GM12878 (cell line): Measurements from ENCODE around the gene MIOS. TPM values are rescaled to one million over a fixed set of nuclear protein-coding genes. Genes with fewer than 3 reads are reported as not detected.

Source experiments
- ATF7 ChIP-seq: fragments of 450-650 bp; IDR thresholded peaks from 2 replicates; pipeline ENCODE4 v1.6.1; 2016; ENCODE audit warnings: low read depth, mild to moderate bottlenecking
- BRCA1 ChIP-seq: IDR thresholded peaks from 2 replicates; pipeline ENCODE4 v1.6.1; 2011; ENCODE audit warnings: low read depth, low read length, improper control_type of control experiment
- CBFB ChIP-seq: IDR thresholded peaks from 2 replicates; pipeline ENCODE4 v1.6.1; 2016; ENCODE audit warnings: antibody characterized with exemption, low read depth
- CREM ChIP-seq: IDR thresholded peaks from 2 replicates; pipeline ENCODE4 v1.6.1; 2014; ENCODE audit warnings: antibody characterized with exemption, low read depth
- EGR1 ChIP-seq, 2 experiments: IDR thresholded peaks; 1 replicate in 1 of 2; 2 replicates in 1 of 2; pipeline ENCODE4 v1.6.1; 2011 to 2012; ENCODE audit warnings: low read depth in 2 of 2, low read length in 2 of 2, borderline replicate concordance in 1 of 2, mild to moderate bottlenecking in 1 of 2, moderate library complexity in 1 of 2
- EZH2 ChIP-seq: IDR thresholded peaks from 2 replicates; pipeline ENCODE4 v1.6.1; 2012; ENCODE audit warnings: low read depth, mild to moderate bottlenecking, control low read depth, inconsistent platforms, low read length, borderline replicate concordance; ENCODE audit not compliant: control insufficient read depth
- FOXM1 ChIP-seq: IDR thresholded peaks from 2 replicates; pipeline ENCODE4 v1.6.1; 2012; ENCODE audit warnings: low read depth, mild to moderate bottlenecking, inconsistent platforms, low read length, moderate library complexity
- GABPA ChIP-seq: IDR thresholded peaks from 2 replicates; pipeline ENCODE4 v1.6.1; 2014; ENCODE audit warnings: antibody characterized with exemption, low read depth, mild to moderate bottlenecking, inconsistent platforms
- HCFC1 ChIP-seq: fragments of 150-350 bp; IDR thresholded peaks from 2 replicates; pipeline ENCODE4 v1.6.1; 2014; ENCODE audit warnings: low read length
- HDAC2 ChIP-seq: fragments of 200-600 bp; sonication (generic); IDR thresholded peaks from 2 replicates; pipeline ENCODE4 v1.6.1; 2017
- JUNB ChIP-seq: IDR thresholded peaks from 2 replicates; pipeline ENCODE4 v1.6.1; 2016; ENCODE audit warnings: antibody characterized with exemption, mild to moderate bottlenecking
- KAT2A ChIP-seq: conservative IDR thresholded peaks from 2 replicates; pipeline ENCODE4 v1.6.1; 2011; ENCODE audit warnings: low read depth, low read length; ENCODE audit not compliant: control insufficient read depth
- MEF2B ChIP-seq: fragments of 450-650 bp; IDR thresholded peaks from 2 replicates; pipeline ENCODE4 v1.6.1; 2018; ENCODE audit warnings: mild to moderate bottlenecking, moderate library complexity; ENCODE audit not compliant: partially characterized antibody, poor library complexity, severe bottlenecking
- MTA3 ChIP-seq: IDR thresholded peaks from 2 replicates; pipeline ENCODE4 v1.6.1; 2012; ENCODE audit warnings: low read length, inconsistent platforms, borderline replicate concordance
- MYC ChIP-seq: IDR thresholded peaks from 2 replicates; pipeline ENCODE4 v1.6.1; 2011; ENCODE audit warnings: mild to moderate bottlenecking, low read length, moderate library complexity, inconsistent platforms; ENCODE audit not compliant: insufficient read depth, insufficient replicate concordance, insufficient read length, severe bottlenecking
- NFXL1 ChIP-seq: fragments of 450-650 bp; IDR thresholded peaks from 2 replicates; pipeline ENCODE4 v1.6.1; 2017; ENCODE audit warnings: antibody characterized with exemption, mild to moderate bottlenecking, borderline replicate concordance
- NFYA ChIP-seq: IDR thresholded peaks from 2 replicates; pipeline ENCODE4 v1.6.1; 2011; ENCODE audit warnings: low read depth, mild to moderate bottlenecking, low read length, improper control_type of control experiment, borderline replicate concordance
- PAX8 ChIP-seq: fragments of 450-650 bp; IDR thresholded peaks from 2 replicates; pipeline ENCODE4 v1.6.1; 2017; ENCODE audit warnings: mild to moderate bottlenecking, moderate library complexity
- RAD51 ChIP-seq: fragments of 450-650 bp; IDR thresholded peaks from 2 replicates; pipeline ENCODE4 v1.6.1; 2016; ENCODE audit warnings: moderate library complexity, mild to moderate bottlenecking, inconsistent platforms
- RB1 ChIP-seq: fragments of 450-650 bp; formaldehyde crosslinking; IDR thresholded peaks from 2 replicates; pipeline ENCODE4 v1.6.1; 2017; ENCODE audit warnings: mild to moderate bottlenecking, borderline replicate concordance
- RFX5 ChIP-seq: IDR thresholded peaks from 2 replicates; pipeline ENCODE4 v1.6.1; 2011; ENCODE audit warnings: low read depth, low read length, improper control_type of control experiment
- RUNX3 ChIP-seq: IDR thresholded peaks from 2 replicates; pipeline ENCODE4 v1.6.1; 2012; ENCODE audit warnings: low read length, inconsistent platforms
- SREBF1 ChIP-seq: IDR thresholded peaks from 2 replicates; pipeline ENCODE4 v1.6.1; 2012; ENCODE audit warnings: mild to moderate bottlenecking, low read length
- STAT1 ChIP-seq: fragments of 450-650 bp; conservative IDR thresholded peaks from 2 replicates; pipeline ENCODE4 v1.6.1; 2014; ENCODE audit warnings: antibody characterized with exemption, mild to moderate bottlenecking
- TAF1 ChIP-seq: IDR thresholded peaks from 2 replicates; pipeline ENCODE4 v1.6.1; 2011; ENCODE audit warnings: mild to moderate bottlenecking, low read depth, low read length, borderline replicate concordance
- TCF12 ChIP-seq: IDR thresholded peaks from 2 replicates; pipeline ENCODE4 v1.6.1; 2011; ENCODE audit warnings: low read depth, mild to moderate bottlenecking, low read length
- TCF3 ChIP-seq: IDR thresholded peaks from 2 replicates; pipeline ENCODE4 v1.6.1; 2012; ENCODE audit warnings: low read depth, mild to moderate bottlenecking, low read length, borderline replicate concordance; ENCODE audit not compliant: insufficient read depth
- WRNIP1 ChIP-seq: IDR thresholded peaks from 2 replicates; pipeline ENCODE4 v1.6.1; 2011; ENCODE audit warnings: low read depth, low read length, improper control_type of control experiment, borderline replicate concordance
- polyA plus RNA-seq, 11 experiments: library from polyadenylated mRNA; depleted of rRNA in 4 of 11; unstranded in 6 of 11; stranded (reverse) in 5 of 11; fragments of >200 nt; fragmentation: Nextera tagmentation in 4 of 11; fragmentation: Illumina TruSeq in 1 of 11; extraction: Ambion mirVana in 4 of 11; extraction: Trizol in 1 of 11; gene quantifications; 1 replicate in 1 of 11; 2 replicates in 10 of 11; pipeline versions ENCODE4 v1.2.1 to v1.2.3, GENCODE V29; 2011 to 2016; ENCODE audit warnings: inconsistent platforms in 2 of 11, missing spikeins in 2 of 11, low read depth in 1 of 11
- total RNA-seq, 4 experiments: library from RNA; depleted of rRNA in 3 of 4; stranded (reverse); fragments of >200 nt in 3 of 4; fragmentation: Illumina TruSeq in 1 of 4; extraction: Trizol in 1 of 4; gene quantifications; 2 replicates each; pipeline versions ENCODE4 v1.2.1 to v1.2.3, GENCODE V29; 2013 to 2021
- TF ChIP-seq, protein P1 (sequence below): IDR thresholded peaks from 2 replicates; pipeline ENCODE4 v1.6.1; 2012; ENCODE audit warnings: low read depth, low read length, improper control_type of control experiment
- TF ChIP-seq, protein P2 (sequence below): fragments of 450-650 bp; IDR thresholded peaks from 2 replicates; pipeline ENCODE4 v1.6.1; 2014; ENCODE audit warnings: mild to moderate bottlenecking
- TF ChIP-seq, protein P3 (sequence below): IDR thresholded peaks from 2 replicates; pipeline ENCODE4 v1.6.1; 2012; ENCODE audit warnings: low read depth, low read length, improper control_type of control experiment

MIOS gene
- total and polyA plus RNA-seq, 10 of the 15 experiments (the other 5 are each of a cell fraction or from before 2014, with no cell fraction given) = 13.1 to 94.9 (median 54.2) TPM

DNA sequence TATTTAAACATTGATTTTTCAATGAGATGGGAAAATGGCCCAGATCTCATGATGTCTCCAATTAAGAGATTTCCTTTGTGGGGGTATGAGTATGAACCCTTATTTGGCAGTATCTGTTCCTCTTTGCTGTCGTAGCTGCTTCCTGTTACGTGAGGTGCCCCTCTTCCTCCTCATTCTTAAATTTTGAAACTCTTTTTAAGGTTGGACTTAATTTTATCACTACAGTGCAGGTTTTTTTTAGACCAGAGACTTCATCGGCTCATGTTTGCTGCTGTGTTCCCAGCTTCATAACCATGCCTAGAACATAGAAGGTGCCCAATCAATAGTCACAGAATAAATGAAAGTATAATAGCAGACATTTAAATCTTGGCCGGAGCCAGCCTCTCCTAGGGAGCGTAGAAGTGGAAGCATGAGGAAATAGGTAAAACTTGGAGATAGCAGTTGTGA, 2.4 kb downstream of the MIOS start (continued):
- TF ChIP-seq TAF1 (no peak), PAX8 (no peak), EGR1 (IDR thresholded peaks at IDR 0.05; ENCODE audit: borderline replicate concordance in 1 of 2, low read depth in 2 of 2, low read length in 2 of 2) (no peak), MEF2B (peak; percentile 76), HCFC1 (no peak), NFYA (no peak), JUNB (peak; percentile 44; the same call in 1 of the 2 replicates), BRCA1 (no peak), RUNX3 (no peak), TCF3 (0 out of 2 replicates have a peak, but pooled peaks have one; percentile 12), RAD51 (no peak), RFX5 (no peak), CBFB (no peak), HDAC2 (no peak), TCF12 (0 out of 2 replicates have a peak, but pooled peaks have one; percentile 19), ATF7 (peak; percentile 64), STAT1 (no peak), FOXM1 (peak; percentile 49; the same call in 1 of the 2 replicates), MTA3 (no peak; the same call in 1 of the 2 replicates), WRNIP1 (peak; percentile 91; the same call in 1 of the 2 replicates), RB1 (no peak), KAT2A (no peak), CREM (peak; percentile 86), GABPA (peak; percentile 62; the same call in 1 of the 2 replicates), SREBF1 (no peak), MYC (no peak), EZH2 (no peak), NFXL1 (no peak)
- TF ChIP-seq, protein P1, sequence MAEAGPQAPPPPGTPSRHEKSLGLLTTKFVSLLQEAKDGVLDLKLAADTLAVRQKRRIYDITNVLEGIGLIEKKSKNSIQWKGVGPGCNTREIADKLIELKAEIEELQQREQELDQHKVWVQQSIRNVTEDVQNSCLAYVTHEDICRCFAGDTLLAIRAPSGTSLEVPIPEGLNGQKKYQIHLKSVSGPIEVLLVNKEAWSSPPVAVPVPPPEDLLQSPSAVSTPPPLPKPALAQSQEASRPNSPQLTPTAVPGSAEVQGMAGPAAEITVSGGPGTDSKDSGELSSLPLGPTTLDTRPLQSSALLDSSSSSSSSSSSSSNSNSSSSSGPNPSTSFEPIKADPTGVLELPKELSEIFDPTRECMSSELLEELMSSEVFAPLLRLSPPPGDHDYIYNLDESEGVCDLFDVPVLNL = no peak
- TF ChIP-seq, protein P2, sequence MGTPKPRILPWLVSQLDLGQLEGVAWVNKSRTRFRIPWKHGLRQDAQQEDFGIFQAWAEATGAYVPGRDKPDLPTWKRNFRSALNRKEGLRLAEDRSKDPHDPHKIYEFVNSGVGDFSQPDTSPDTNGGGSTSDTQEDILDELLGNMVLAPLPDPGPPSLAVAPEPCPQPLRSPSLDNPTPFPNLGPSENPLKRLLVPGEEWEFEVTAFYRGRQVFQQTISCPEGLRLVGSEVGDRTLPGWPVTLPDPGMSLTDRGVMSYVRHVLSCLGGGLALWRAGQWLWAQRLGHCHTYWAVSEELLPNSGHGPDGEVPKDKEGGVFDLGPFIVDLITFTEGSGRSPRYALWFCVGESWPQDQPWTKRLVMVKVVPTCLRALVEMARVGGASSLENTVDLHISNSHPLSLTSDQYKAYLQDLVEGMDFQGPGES = no peak
- TF ChIP-seq, protein P3, sequence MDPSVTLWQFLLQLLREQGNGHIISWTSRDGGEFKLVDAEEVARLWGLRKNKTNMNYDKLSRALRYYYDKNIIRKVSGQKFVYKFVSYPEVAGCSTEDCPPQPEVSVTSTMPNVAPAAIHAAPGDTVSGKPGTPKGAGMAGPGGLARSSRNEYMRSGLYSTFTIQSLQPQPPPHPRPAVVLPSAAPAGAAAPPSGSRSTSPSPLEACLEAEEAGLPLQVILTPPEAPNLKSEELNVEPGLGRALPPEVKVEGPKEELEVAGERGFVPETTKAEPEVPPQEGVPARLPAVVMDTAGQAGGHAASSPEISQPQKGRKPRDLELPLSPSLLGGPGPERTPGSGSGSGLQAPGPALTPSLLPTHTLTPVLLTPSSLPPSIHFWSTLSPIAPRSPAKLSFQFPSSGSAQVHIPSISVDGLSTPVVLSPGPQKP = peak; percentile 30; the same call in 1 of the 2 replicates
